CD4-positive, alpha-beta memory T cell (primary cell): ENCODE data around the gene TRPM5. TPM values are rescaled to one million over a fixed set of nuclear protein-coding genes. Genes with fewer than 3 reads are reported as not detected.
A peak's percentile ranks its signal among the peaks of the same experiment; 100 is the strongest.
"Not testable (repeated sequence)": the region's sequence is repeated elsewhere in the genome, so short reads cannot be mapped to it uniquely, and the experiment has no call there.

Experiments used
- CTCF ChIA-PET: fragments of 350-600 bp; sonication (Branson Sonifier 250); formaldehyde crosslinking; loops from one replicate; lab custom pipeline; 2021; ENCODE audit warnings: inconsistent platforms; ENCODE audit not compliant: partially characterized antibody; lab: Charles Lee
- POLR2A ChIA-PET: fragments of 350-600 bp; sonication (Branson Sonifier 250); formaldehyde crosslinking; loops from one replicate; lab custom pipeline; 2021; ENCODE audit not compliant: partially characterized antibody; lab: Charles Lee
- DNase-seq, 5 donors: peaks; one replicate each; pipeline versions ENCODE4 v3.0.0 to v3.0.0-alpha.2; 2020 to 2022; ENCODE audit warnings: mixed read lengths in 1 of 5
- H3K27ac ChIP-seq: one replicate; pipeline ENCODE4 v1.7.0; 2013; ENCODE audit warnings: low read depth, low read length
- H3K27me3 ChIP-seq: 2 replicates; pipeline ENCODE4 v1.7.0; 2013; ENCODE audit warnings: mild to moderate bottlenecking, low read length, moderate library complexity; ENCODE audit not compliant: insufficient read depth
- H3K36me3 ChIP-seq: 2 replicates; pipeline ENCODE4 v1.7.0; 2013; ENCODE audit warnings: mild to moderate bottlenecking, low read length, moderate library complexity; ENCODE audit not compliant: insufficient read depth
- H3K4me1 ChIP-seq: 2 replicates; pipeline ENCODE4 v1.7.0; 2013; ENCODE audit warnings: mild to moderate bottlenecking, low read length, moderate library complexity; ENCODE audit not compliant: insufficient read depth
- H3K4me3 ChIP-seq, 2 donors: one replicate each; pipeline ENCODE4 v1.7.0; 2013; ENCODE audit warnings: low read length in 2 of 2, mild to moderate bottlenecking in 1 of 2
- H3K9me3 ChIP-seq, 2 donors: one replicate each; pipeline ENCODE4 v1.7.0; 2013; ENCODE audit warnings: low read length in 2 of 2, control low read depth in 1 of 2; ENCODE audit not compliant: control insufficient read depth in 1 of 2
- H3K27ac Mint-ChIP-seq, 7 donors: one replicate each; pipeline ENCODE4 v1.8.0; 2020 to 2021; ENCODE audit warnings: mixed read lengths in 7 of 7, mild to moderate bottlenecking in 6 of 7, inconsistent platforms in 3 of 7, moderate library complexity in 3 of 7
- H3K27me3 Mint-ChIP-seq, 2 donors: one replicate each; pipeline ENCODE4 v1.8.0; 2020 to 2021; ENCODE audit warnings: mixed read lengths in 2 of 2
- H3K36me3 Mint-ChIP-seq, 2 donors: one replicate each; pipeline ENCODE4 v1.8.0; 2020 to 2021; ENCODE audit warnings: mixed read lengths in 2 of 2, inconsistent platforms in 1 of 2, mild to moderate bottlenecking in 1 of 2
- H3K4me1 Mint-ChIP-seq, 4 donors: one replicate each; pipeline ENCODE4 v1.8.0; 2020 to 2021; ENCODE audit warnings: mixed read lengths in 4 of 4, mild to moderate bottlenecking in 1 of 4
- H3K4me3 Mint-ChIP-seq, 8 donors: one replicate each; pipeline ENCODE4 v1.8.0; 2020 to 2021; ENCODE audit warnings: mixed read lengths in 8 of 8, mild to moderate bottlenecking in 7 of 8, moderate library complexity in 6 of 8, inconsistent platforms in 3 of 8
- H3K9me3 Mint-ChIP-seq, 8 donors: one replicate each; pipeline ENCODE4 v1.8.0; 2020 to 2021; ENCODE audit warnings: mixed read lengths in 8 of 8, mild to moderate bottlenecking in 5 of 8, inconsistent platforms in 3 of 8, moderate library complexity in 1 of 8
- intact Hi-C: fragments of 100-400 bp; cut with micrococcal nuclease; formaldehyde crosslinking; loops from one replicate; pipeline ENCODE4 v1.15.1; 2023
- polyA plus RNA-seq, 2 donors: library from polyadenylated mRNA; unstranded; fragments of 300-500 nt; fragmentation: Illumina TruSeq; gene quantifications; one replicate each; pipeline ENCODE4 v1.2.3, GENCODE V29; 2021
- total RNA-seq, 2 experiments: library from RNA; stranded (reverse); gene quantifications; one replicate each; pipeline ENCODE4 v1.2.3, GENCODE V29; 2021

The TRPM5 gene
- total and polyA plus RNA-seq, 4 experiments from 2014 or later = 0.19 to 0.23 TPM; not detected in 2

DNA sequence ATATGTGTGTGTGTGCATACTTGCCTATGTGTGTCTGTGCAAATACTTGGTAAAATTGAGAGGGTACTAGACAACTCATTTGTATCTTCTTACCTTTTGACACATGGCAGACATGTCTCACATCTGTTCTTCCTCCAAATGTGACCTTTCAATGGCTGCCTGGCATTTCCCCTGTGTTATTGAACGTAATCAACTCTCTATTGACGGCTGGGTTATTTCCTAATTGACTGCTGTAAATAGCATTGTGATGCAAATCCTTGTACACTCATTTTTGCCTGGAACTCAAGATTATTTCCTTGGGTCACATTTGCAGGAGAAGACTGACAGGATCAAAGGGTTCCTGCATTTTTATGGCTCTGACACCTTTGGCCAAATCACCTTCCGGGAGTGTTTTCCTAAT lies 37.9 kb upstream of the TRPM5 start:
- no peak overlapping the region for H3K4me3 Mint-ChIP-seq
- H3K4me1 Mint-ChIP-seq = peaks cover 12 to 24% (median 14%) of the 10 kb centered on the region in 4 donors
- Histone ChIP-seq H3K27ac (no peak overlapping the region), H3K4me3 (no peak overlapping the region), H3K36me3 (no peaks in the 10 kb centered on the region), H3K9me3 (no peaks in the 10 kb centered on the region), H3K27me3 (no peaks in the 10 kb centered on the region), H3K4me1 (no peaks in the 10 kb centered on the region)
- no peak overlapping the region for H3K27ac Mint-ChIP-seq
- H3K36me3 Mint-ChIP-seq = peaks cover 65 to 79% of the 10 kb centered on the region in 2 donors
- H3K9me3 Mint-ChIP-seq = peaks cover 5 to 42% (median 31%) of the 10 kb centered on the region in 8 donors
- ChIA-PET CTCF (interaction anchor here (1.2 kb wide), 1 partner anchor 26 kb away, joined by 3 read pairs; no protein-coding TSS in a partner anchor), POLR2A (no interaction called here)
- no peak for DNase-seq
- intact Hi-C loops = no loop called here
- H3K27me3 Mint-ChIP-seq = no peaks in the 10 kb centered on the region

DNA sequence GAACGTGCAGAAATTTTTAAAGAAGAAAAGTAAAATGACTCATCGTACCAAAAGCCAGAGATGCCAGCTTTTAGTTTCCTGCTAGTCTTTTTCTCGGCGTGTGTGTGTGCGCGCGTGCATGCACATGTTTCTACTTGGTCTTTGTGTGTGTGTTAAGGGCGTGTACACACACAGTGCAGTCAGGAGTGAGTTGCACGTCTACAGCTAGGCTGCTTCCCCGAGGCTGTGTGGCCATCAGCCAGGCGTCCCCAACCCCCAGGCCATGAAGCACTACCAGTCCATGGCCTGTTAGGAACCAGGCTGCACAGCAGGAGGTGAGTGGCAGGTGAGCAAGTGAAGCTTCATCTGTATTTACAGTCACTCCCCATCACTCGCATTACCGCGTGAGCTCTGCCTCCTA lies 36.9 kb upstream of the TRPM5 start:
- peaks cover 12 to 24% (median 14%) of the 10 kb centered on the region in 4 donors for H3K4me1 Mint-ChIP-seq
- H3K4me3 Mint-ChIP-seq = peak overlapping the region in 4 of 8 donors; percentile 20 to 73 (median 68)
- peak overlapping the region in 2 of 7 donors; percentile 68 for H3K27ac Mint-ChIP-seq
- H3K36me3 ChIP-seq = no peaks in the 10 kb centered on the region
- DNase-seq = no peak
- intact Hi-C loops = no loop called here
- no peaks in the 10 kb centered on the region for H3K27me3 Mint-ChIP-seq
- peaks cover 59 to 74% of the 10 kb centered on the region in 2 donors for H3K36me3 Mint-ChIP-seq
- H3K9me3 ChIP-seq = no peaks in the 10 kb centered on the region
- no peak overlapping the region for H3K27ac ChIP-seq
- H3K27me3 ChIP-seq = no peaks in the 10 kb centered on the region
- H3K4me1 ChIP-seq = no peaks in the 10 kb centered on the region
- H3K4me3 ChIP-seq = no peak overlapping the region
- ChIA-PET CTCF (no interaction called here), POLR2A (no interaction called here)
- peaks cover 5 to 33% (median 24%) of the 10 kb centered on the region in 8 donors for H3K9me3 Mint-ChIP-seq

DNA sequence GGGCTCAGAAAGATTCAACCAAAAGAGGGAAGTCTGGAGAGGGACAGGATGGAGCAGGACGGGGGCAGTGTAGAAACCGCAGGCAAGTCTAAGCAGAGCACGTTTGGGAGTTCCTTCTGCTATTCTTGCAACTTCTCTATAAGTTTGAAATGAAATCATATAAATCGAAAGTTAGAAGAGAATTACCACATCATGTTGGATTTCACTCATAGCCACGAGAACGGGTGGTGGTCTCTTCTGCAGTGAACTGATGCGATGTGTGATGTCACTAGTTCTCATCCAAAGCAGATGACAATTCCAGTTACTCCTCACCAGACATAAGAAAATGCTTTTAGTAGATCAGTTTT lies 36.5 kb upstream of the TRPM5 start:
- DNase-seq = no peak
- Histone ChIP-seq H3K27me3 (no peaks in the 10 kb centered on the region), H3K27ac (no peak overlapping the region), H3K4me1 (no peaks in the 10 kb centered on the region), H3K9me3 (no peaks in the 10 kb centered on the region), H3K4me3 (no peak overlapping the region), H3K36me3 (no peaks in the 10 kb centered on the region)
- H3K4me1 Mint-ChIP-seq = peaks cover 12 to 24% (median 14%) of the 10 kb centered on the region in 4 donors
- H3K27ac Mint-ChIP-seq = peak overlapping the region in 3 of 7 donors; percentile 14 to 68 (median 37)
- peak overlapping the region in 5 of 8 donors; percentile 32 to 79 (median 69) for H3K4me3 Mint-ChIP-seq
- ChIA-PET POLR2A (no interaction called here), CTCF (no interaction called here)
- intact Hi-C loops = no loop called here
- H3K9me3 Mint-ChIP-seq = peaks cover 5 to 31% (median 20%) of the 10 kb centered on the region in 8 donors
- H3K27me3 Mint-ChIP-seq = no peaks in the 10 kb centered on the region
- H3K36me3 Mint-ChIP-seq = peaks cover 60 to 70% of the 10 kb centered on the region in 2 donors

DNA sequence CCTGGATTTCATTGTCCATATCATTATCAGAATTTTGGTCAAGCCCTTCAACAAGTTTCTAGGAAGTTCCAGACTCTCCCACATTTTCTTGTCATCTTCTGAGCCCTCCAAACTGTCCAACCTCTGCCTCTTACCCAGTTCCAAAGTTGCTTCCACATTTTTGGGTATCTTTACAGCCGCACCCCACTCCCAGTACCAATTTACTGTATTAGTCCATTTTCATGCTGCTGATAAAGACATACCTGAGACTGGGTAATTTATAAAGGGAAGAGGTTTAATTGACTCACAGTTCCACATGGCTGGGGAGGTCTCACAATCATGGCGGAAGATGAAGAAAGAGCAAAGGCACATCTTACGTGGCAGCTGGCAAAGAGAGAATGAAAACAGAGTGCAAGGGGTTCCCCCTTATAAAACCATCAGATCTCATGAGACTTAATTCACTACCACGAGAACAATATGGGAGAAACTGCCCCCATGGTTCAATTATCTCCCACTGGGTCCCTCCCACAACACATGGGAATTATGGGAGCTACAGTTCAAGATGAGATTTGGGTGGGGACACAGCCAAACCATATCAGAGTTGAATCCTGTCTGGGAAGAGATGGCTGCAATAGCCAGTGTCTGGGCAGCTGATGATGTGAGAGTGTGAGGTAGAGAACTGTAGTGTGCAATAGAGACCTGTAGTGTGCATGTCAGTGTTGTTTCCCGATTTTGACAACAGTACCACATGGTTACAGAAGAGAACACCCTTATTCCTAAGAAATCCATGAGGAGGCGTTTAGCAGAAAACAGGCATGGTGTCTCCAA lies 36.0 kb upstream of the TRPM5 start:
- intact Hi-C loops, H3K27me3 Mint-ChIP-seq: not testable (repeated sequence)
- peaks cover 55 to 64% of the 10 kb centered on the region in 2 donors for H3K36me3 Mint-ChIP-seq

DNA sequence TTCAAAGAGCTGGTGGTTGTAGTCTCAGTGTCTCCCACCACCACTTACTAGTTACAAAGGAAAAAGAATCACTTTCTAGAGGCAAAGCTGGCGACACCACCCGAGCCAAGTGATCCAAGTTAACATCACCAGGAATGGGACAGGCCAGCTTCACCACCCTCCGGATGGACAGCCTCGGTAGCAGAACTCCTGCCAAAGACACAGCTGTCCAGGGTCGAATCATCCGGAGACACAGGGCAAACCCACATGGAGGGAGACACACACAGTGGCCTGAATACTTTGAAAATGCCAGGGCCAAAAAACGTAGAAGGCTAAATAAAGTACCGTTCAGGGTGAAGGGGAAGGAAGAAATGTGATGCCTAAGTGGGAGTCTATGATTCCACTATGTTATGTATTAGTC lies 33.6 kb upstream of the TRPM5 start:
- Mint-ChIP-seq H3K27me3 (no peaks in the 10 kb centered on the region), H3K9me3 (peaks cover 2 to 27% (median 19%) of the 10 kb centered on the region in 8 donors), H3K4me3 (no peak overlapping the region), H3K36me3 (peaks cover 44 to 47% of the 10 kb centered on the region in 2 donors), H3K27ac (peak overlapping the region in 1 of 7 donors; percentile 41), H3K4me1 (peaks cover 12 to 24% (median 16%) of the 10 kb centered on the region in 4 donors)
- POLR2A ChIA-PET = no interaction called here
- intact Hi-C loops = no loop called here
- Histone ChIP-seq H3K27me3 (no peaks in the 10 kb centered on the region), H3K27ac (no peak overlapping the region), H3K9me3 (no peaks in the 10 kb centered on the region), H3K36me3 (no peaks in the 10 kb centered on the region), H3K4me1 (no peaks in the 10 kb centered on the region), H3K4me3 (no peak overlapping the region)
- CTCF ChIA-PET = no interaction called here
- no peak for DNase-seq

More for the DNA sequence above, 36.0 kb upstream of the TRPM5 start:
- CTCF ChIA-PET, POLR2A ChIA-PET, H3K27ac ChIP-seq, H3K4me3 ChIP-seq, H3K4me1 ChIP-seq, DNase-seq, H3K36me3 ChIP-seq, H3K27me3 ChIP-seq, H3K9me3 ChIP-seq: not testable (repeated sequence)
- H3K4me1 Mint-ChIP-seq = peaks cover 12 to 24% (median 15%) of the 10 kb centered on the region in 4 donors
- peak overlapping the region in 5 of 8 donors; percentile 32 to 79 (median 69) for H3K4me3 Mint-ChIP-seq
- peaks cover 2 to 27% (median 19%) of the 10 kb centered on the region in 8 donors for H3K9me3 Mint-ChIP-seq
- H3K27ac Mint-ChIP-seq = peak overlapping the region in 2 of 7 donors; percentile 14 to 37

DNA sequence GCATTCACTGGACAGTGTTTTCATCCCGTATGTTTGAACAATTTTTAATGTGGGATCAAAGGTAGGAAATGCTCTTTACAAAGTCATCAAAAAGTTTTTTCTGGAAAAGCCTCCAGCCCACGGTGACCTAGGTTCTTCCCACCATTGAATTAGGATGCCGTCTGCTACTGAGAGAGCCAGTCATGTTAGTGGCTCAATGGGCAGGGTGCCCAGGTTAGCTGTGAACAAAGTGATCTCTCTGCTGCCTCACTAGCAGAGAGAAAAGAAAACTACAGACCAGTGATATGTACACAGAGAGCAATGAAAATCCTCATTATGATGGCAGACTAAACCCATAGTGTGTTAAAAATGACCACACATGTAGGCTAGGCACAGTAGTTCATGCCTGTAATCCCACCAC lies 32.9 kb upstream of the TRPM5 start:
- peaks cover 14 to 26% (median 15%) of the 10 kb centered on the region in 4 donors for H3K4me1 Mint-ChIP-seq
- CTCF ChIA-PET = no interaction called here

DNA sequence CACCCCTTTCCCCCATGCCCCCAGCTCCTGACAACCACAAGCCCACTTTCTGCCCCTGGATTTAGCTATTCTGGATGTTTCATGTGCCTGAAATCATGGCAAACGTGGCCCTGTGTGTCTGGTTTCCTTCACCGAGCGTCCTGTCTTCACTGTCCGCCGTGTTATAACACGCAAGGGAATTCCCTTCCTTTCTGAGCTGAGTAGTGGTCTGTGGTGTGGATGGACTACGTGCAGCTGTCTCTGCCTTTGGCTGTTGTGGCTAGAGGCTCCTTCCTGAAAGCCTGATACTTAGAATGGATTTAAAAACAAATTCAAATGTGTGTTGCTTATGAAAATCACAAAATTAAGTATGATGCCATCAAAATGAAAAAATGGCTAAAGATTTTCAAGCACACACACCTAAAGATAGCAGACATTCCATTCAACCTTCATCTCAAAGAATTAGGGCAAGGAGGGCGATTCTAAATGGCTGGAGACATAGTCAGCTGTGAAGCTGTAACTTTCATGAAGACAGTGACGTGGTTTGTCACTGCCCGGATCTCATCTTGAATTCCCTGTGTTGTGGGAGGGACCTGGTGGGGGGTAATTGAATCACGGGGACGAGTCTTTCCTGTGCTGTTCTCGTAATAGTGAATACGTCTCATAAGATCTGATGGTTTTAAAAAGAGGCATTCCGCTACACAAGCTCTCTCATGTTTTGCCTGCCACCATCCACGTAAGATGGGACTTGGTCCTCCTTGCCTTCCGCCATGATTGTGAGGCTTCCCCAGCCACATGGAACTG lies 31.0 kb upstream of the TRPM5 start:
- H3K4me3 ChIP-seq = no peak overlapping the region
- no peaks in the 10 kb centered on the region for H3K9me3 ChIP-seq
- H3K27ac ChIP-seq = no peak overlapping the region
- no peaks in the 10 kb centered on the region for H3K4me1 ChIP-seq
- Mint-ChIP-seq H3K4me3 (no peak overlapping the region), H3K9me3 (peaks cover 2 to 24% (median 14%) of the 10 kb centered on the region in 8 donors), H3K4me1 (peaks cover 11 to 20% (median 16%) of the 10 kb centered on the region in 4 donors), H3K27me3 (no peaks in the 10 kb centered on the region), H3K27ac (peak overlapping the region in 1 of 7 donors; percentile 5), H3K36me3 (peaks cover 30 to 35% of the 10 kb centered on the region in 2 donors)
- ChIA-PET CTCF (interaction anchor here (1.0 to 1.2 kb wide), 2 partner anchors 13 to 57 kb away, joined by 3 to 4 read pairs; no protein-coding TSS in a partner anchor), POLR2A (no interaction called here)
- H3K36me3 ChIP-seq = no peaks in the 10 kb centered on the region
- DNase-seq = no peak
- no peaks in the 10 kb centered on the region for H3K27me3 ChIP-seq
- intact Hi-C loops = no loop called here

More for the DNA sequence above, 32.9 kb upstream of the TRPM5 start:
- no peaks in the 10 kb centered on the region for H3K4me1 ChIP-seq
- no peak overlapping the region for H3K4me3 ChIP-seq
- H3K27ac Mint-ChIP-seq = no peak overlapping the region
- no peaks in the 10 kb centered on the region for H3K27me3 Mint-ChIP-seq
- H3K36me3 Mint-ChIP-seq = peaks cover 39 to 42% of the 10 kb centered on the region in 2 donors
- no peak for DNase-seq
- H3K4me3 Mint-ChIP-seq = no peak overlapping the region
- POLR2A ChIA-PET = no interaction called here
- H3K36me3 ChIP-seq = no peaks in the 10 kb centered on the region
- H3K27me3 ChIP-seq = no peaks in the 10 kb centered on the region
- H3K27ac ChIP-seq = no peak overlapping the region
- peaks cover 2 to 27% (median 19%) of the 10 kb centered on the region in 8 donors for H3K9me3 Mint-ChIP-seq
- H3K9me3 ChIP-seq = no peaks in the 10 kb centered on the region
- intact Hi-C loops = no loop called here
